GM10266 (cell line): ENCODE results near the gene ZAP70.

Experiments
- DNase-seq: peaks from one replicate; pipeline ENCODE4 v3.0.0; 2012; ENCODE audit errors: extremely low spot score
- TF ChIP-seq, protein P1 (sequence below): IDR thresholded peaks from 2 replicates; pipeline ENCODE4 v1.5.1; 2012; ENCODE audit warnings: mild to moderate bottlenecking, low read depth; ENCODE audit not compliant: control insufficient read depth, insufficient read depth; ENCODE audit errors: missing control alignments

ZAP70 gene

DNA sequence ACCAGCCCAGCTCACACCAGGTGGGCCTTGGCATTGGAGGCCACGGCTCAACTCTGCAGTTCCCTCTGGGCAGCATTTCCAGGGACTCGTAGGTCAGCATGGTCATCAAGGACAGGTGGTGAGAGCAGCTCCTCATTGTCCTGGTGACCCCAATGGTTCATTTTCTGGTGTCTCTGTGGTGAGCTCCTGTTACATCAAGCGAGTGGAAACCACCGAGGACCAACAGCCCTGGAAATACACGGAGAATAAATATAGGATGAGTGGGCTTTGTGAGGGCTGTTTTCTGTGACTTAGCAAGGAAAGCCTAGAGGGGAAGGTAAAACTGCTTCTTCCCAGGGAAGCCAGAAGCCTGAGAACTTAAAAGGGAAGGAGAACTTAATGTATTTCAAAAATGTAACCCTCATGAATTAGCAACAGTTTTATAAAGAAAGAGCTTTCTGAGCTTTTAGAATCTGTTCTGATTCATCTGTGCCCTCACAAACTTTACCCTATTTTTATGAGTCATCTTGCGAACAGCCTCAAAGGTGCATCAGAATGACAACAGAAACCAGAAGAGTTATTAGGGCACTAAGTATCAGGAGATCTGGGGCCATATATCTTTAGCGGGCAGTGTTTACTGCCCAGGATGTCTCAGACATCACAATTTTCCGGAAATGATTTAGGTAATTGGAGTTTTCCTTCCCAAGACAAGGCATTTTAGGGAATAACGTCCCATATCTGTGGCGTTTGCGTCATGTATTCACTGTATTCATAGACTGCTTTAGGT lies 25.1 kb upstream of the ZAP70 start:
- no peak for DNase-seq
- TF ChIP-seq, protein P1, sequence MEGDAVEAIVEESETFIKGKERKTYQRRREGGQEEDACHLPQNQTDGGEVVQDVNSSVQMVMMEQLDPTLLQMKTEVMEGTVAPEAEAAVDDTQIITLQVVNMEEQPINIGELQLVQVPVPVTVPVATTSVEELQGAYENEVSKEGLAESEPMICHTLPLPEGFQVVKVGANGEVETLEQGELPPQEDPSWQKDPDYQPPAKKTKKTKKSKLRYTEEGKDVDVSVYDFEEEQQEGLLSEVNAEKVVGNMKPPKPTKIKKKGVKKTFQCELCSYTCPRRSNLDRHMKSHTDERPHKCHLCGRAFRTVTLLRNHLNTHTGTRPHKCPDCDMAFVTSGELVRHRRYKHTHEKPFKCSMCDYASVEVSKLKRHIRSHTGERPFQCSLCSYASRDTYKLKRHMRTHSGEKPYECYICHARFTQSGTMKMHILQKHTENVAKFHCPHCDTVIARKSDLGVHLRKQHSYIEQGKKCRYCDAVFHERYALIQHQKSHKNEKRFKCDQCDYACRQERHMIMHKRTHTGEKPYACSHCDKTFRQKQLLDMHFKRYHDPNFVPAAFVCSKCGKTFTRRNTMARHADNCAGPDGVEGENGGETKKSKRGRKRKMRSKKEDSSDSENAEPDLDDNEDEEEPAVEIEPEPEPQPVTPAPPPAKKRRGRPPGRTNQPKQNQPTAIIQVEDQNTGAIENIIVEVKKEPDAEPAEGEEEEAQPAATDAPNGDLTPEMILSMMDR = no peak

DNA sequence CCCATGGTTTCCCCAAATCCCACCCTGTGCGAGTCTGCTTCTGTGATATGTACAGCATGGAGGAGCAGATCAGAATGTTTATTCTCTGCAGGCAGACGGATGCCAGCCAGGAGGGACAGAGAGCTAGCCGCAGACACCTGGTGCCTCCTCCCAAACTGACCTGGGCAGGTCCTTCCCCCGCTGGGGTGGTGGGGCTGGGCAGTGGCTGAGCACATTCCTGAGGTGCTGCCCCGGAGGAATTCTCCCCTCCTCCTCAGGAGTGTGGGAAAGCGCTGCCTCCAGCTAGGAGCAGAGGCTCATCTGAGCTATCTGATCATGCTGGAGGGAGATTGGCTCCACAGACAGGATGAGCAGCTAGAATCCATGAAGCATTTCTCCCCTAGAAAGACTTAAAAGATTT lies 22.2 kb upstream of the ZAP70 start:
- TF ChIP-seq, protein P1 = no peak
- peak; percentile 1 for DNase-seq

DNA sequence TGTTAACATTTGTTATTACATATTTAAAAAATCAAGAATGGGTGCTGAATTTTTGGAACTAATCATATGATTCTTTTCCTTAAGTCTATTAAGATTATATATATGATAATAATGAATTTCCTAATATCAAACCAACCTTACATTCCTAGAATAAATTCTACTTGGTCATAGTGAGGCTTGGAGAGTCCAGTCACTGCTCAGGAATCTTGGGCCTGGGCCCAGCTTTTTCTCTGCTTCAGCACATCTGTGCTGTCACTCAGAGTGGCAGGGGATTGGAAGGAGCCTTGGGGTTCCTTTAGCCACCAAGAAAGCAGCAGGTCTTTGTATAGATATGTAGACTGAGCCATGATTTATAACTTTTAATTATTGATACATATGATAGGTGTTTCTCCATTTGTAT lies 19.9 kb upstream of the ZAP70 start:
- DNase-seq = no peak
- TF ChIP-seq, protein P1 = no peak

DNA sequence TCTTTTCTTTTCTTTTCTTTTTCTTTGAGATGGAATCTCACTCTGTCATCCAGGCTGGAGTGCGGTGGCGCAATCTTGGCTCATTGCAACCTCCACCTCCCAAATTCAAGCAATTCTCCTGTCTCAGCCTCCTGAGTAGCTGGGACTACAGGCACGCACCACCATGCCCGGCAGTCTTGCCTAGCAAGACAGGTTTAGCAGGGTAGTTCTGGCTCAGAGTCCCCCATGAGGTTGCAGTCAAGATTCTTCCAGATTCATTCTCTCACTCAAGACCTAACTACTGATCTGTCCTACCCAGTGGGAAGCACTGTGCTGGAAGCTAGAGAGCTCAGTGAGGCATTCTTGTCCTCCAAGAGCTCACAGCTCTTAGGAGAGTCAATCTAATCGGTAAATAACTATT lies 17.6 kb upstream of the ZAP70 start:
- TF ChIP-seq, protein P1 = no peak
- peak; percentile 2 for DNase-seq

DNA sequence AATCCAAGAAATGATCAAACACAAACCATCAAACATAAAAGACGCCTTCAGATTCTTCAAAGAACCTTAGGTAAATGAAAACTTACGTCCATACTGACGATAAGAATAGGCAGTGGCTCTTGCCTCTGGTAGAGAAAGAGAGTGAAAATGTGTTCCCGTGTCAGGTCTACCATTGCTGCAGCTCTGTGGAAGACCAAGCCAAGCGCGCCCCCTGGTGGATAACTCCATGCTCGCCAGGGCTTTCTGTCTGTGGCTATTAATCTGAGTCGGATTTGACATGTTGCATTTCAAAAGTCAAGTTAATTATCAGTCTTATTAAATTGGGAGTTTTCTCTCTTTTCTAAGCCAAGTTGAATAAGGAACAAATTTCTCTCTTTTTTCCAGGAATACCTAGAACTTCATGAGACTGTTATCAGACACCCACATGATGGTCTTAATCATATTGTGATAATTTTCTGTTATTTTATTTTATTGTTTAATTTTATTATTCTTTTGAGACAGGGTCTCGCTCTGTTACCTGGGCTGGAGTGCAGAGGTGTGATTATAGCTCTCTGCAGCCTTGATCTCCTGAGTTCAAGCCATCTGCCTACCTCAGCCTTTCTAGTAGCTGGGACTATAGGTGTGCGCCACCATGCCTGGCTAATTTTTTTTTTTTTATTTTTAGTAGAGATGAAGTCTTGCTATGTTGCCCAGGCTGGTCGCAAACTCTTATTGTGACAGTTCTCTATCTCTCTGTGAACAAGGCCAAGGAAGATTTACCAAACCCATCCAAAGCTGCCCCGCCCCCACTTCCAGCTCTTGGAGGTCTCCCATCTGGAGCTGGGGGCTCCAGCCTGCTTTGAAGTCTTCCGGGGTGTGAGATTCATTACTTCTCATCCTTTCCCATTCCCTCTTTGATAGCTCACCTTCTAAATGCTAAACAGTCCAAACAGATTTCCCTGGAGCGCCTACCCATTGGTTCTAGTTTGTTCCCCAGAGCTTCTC lies 15.8 kb upstream of the ZAP70 start:
- DNase-seq = peak; percentile 80
- TF ChIP-seq, protein P1 = peak; percentile 91

DNA sequence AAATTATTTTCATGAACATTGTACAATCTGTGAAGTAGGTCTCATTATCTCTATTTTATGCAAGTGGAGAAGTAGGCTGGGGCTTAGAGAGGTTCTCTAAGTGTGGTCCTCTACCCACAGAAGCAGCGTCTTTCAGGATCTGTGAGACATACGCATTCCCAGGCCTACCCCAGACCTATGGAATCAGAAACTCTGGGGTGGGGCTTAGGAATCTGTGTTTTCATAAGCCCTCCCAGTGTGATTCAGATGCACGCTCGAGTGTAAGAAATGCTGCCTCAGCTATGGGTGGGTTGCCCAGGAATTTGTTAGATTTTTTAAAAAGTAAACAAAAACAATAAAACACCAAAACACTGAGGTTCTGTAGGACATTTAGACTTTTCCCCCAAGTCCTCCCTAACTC lies 14.8 kb upstream of the ZAP70 start:
- TF ChIP-seq, protein P1 = no peak
- DNase-seq = peak; percentile 1
